K562 (cell line): Measurements from ENCODE around the gene TBC1D1. TPM values are rescaled to one million over a fixed set of nuclear protein-coding genes. Genes with fewer than 3 reads are reported as not detected.

Experiments
- ATAC-seq: fragments of 200-7000 bp; cut with Tn5 transposase; 3 replicates; pipeline ENCODE4 v1.9.1; 2020; ENCODE audit warnings: moderate library complexity
- BruUV-seq: library from RNA; stranded (reverse); fragments of 400-500 nt; replicated peaks from 2 replicates; lab custom pipeline; 2021; lab: Mats Ljungman, UMichigan
- CTCF ChIA-PET: fragments of 300-600 bp; formaldehyde crosslinking; extraction: SDS; loops from one replicate; lab custom pipeline; 2021; ENCODE audit warnings: low intra/inter-chr PET ratio; lab: Yijun Ruan, JAX
- POLR2A ChIA-PET: fragments of 300-600, 350-650 bp; sonication (Branson Sonifier 250); formaldehyde crosslinking; extraction: SDS; loops from one replicate; lab custom pipeline; 2021; ENCODE audit warnings: antibody characterized with exemption, inconsistent platforms; lab: Yijun Ruan, JAX
- DNase-seq, 4 experiments: peaks; one replicate each; pipeline versions ENCODE4 v3.0.0 to v3.0.0-alpha.2; 2011 to 2018; ENCODE audit warnings: low spot score in 3 of 4, mixed read lengths in 3 of 4; ENCODE audit errors: extremely low read depth in 1 of 4
- FAIRE-seq: peaks from 2 replicates; lab custom pipeline; 2011; peaks lifted over from hg19 to GRCh38; lab: Jason Lieb, UNC
- H2AFZ ChIP-seq: 2 replicates; pipeline ENCODE4 v1.6.0; 2011; ENCODE audit warnings: low read depth, low read length, control low read depth, inconsistent platforms
- H3K27ac ChIP-seq: fragments of 200-600 bp; 3 replicates; pipeline ENCODE4 v1.8.0; 2011; ENCODE audit warnings: low read depth, mild to moderate bottlenecking, control low read depth, inconsistent platforms, low read length, moderate library complexity, mixed read lengths; ENCODE audit errors: extremely low read depth
- H3K27me3 ChIP-seq, 2 experiments: fragments of 300-600 bp in 1 of 2; 2 replicates in 1 of 2; 3 replicates in 1 of 2; pipeline versions ENCODE4 v1.6.0 to v1.8.0; 2011; ENCODE audit warnings: inconsistent platforms in 2 of 2, low read length in 2 of 2, mild to moderate bottlenecking in 1 of 2, mixed read lengths in 1 of 2, moderate library complexity in 1 of 2; ENCODE audit not compliant: control insufficient read depth in 2 of 2, insufficient read depth in 2 of 2
- H3K36me3 ChIP-seq: fragments of 300-600 bp; 3 replicates; pipeline ENCODE4 v1.8.0; 2011; ENCODE audit warnings: mild to moderate bottlenecking, low read length, inconsistent platforms; ENCODE audit not compliant: control insufficient read depth, insufficient read depth
- H3K4me1 ChIP-seq, 2 experiments: fragments of 200-600 bp in 1 of 2; replicated peaks in 1 of 2; 2 replicates in 1 of 2; 3 replicates in 1 of 2; pipeline versions ENCODE4 v1.5.1 to v1.8.0; 2011; ENCODE audit warnings: inconsistent platforms in 2 of 2, low read length in 2 of 2, mild to moderate bottlenecking in 1 of 2, mixed read lengths in 1 of 2, moderate library complexity in 1 of 2; ENCODE audit not compliant: control insufficient read depth in 2 of 2, insufficient read depth in 2 of 2
- H3K4me2 ChIP-seq: 2 replicates; pipeline ENCODE4 v1.6.1; 2011; ENCODE audit warnings: low read length, control low read depth, inconsistent platforms, mixed read lengths; ENCODE audit not compliant: insufficient read depth
- H3K4me3 ChIP-seq: fragments of 200-600 bp; sonication (generic), shearing (Covaris generic); 2 replicates; pipeline ENCODE4 v1.5.1; 2016; ENCODE audit warnings: control low read depth, inconsistent platforms
- H3K79me2 ChIP-seq: fragments of 200-600 bp; 3 replicates; pipeline ENCODE4 v1.8.0; 2011; ENCODE audit warnings: low read length, inconsistent platforms; ENCODE audit not compliant: control insufficient read depth, insufficient read depth
- H3K9ac ChIP-seq, 2 experiments: 2 replicates each; pipeline versions ENCODE4 v1.6.0 to v1.6.1; 2011; ENCODE audit warnings: low read depth in 2 of 2, low read length in 2 of 2, control low read depth in 1 of 2, inconsistent platforms in 1 of 2, mild to moderate bottlenecking in 1 of 2, mixed read lengths in 1 of 2; ENCODE audit not compliant: insufficient read depth in 1 of 2
- H3K9me1 ChIP-seq: one replicate; pipeline ENCODE4 v1.6.0; 2011; ENCODE audit warnings: inconsistent platforms, mild to moderate bottlenecking, low read length, moderate library complexity; ENCODE audit not compliant: control insufficient read depth, insufficient read depth
- H3K9me3 ChIP-seq: replicated peaks from 2 replicates; pipeline ENCODE4 v1.5.1; 2011; ENCODE audit warnings: low read depth, low read length, inconsistent platforms; ENCODE audit not compliant: control insufficient read depth, insufficient read depth
- H4K20me1 ChIP-seq: replicated peaks from 2 replicates; pipeline ENCODE4 v1.6.1; 2011; ENCODE audit warnings: low read length, inconsistent platforms, mixed read lengths; ENCODE audit not compliant: control insufficient read depth, insufficient read depth
- BCLAF1 ChIP-seq, 2 experiments: fragments of 450-650 bp in 1 of 2; IDR thresholded peaks; 2 replicates each; pipeline ENCODE4 v1.6.1; 2011 to 2017; ENCODE audit warnings: low read depth in 2 of 2, antibody characterized with exemption in 1 of 2, borderline replicate concordance in 1 of 2, low read length in 1 of 2, mild to moderate bottlenecking in 1 of 2, mixed read lengths in 1 of 2; ENCODE audit not compliant: control insufficient read depth in 1 of 2
- ELK1 ChIP-seq: sonication (generic); formaldehyde crosslinking; IDR thresholded peaks from 2 replicates; pipeline ENCODE4 v1.8.1; 2022; ENCODE audit warnings: missing genetic modification reagents
- TOE1 ChIP-seq, 2 experiments: fragments of 450-650 bp in 1 of 2; sonication (generic) in 1 of 2; formaldehyde crosslinking in 1 of 2; IDR thresholded peaks; 2 replicates each; pipeline versions ENCODE4 v1.7.1 to v1.8.0; 2016 to 2022; ENCODE audit warnings: borderline replicate concordance in 2 of 2, mild to moderate bottlenecking in 2 of 2, antibody characterized with exemption in 1 of 2, inconsistent platforms in 1 of 2, low read depth in 1 of 2, missing genetic modification reagents in 1 of 2, moderate library complexity in 1 of 2
- ZFX ChIP-seq: sonication (generic); formaldehyde crosslinking; IDR thresholded peaks from 2 replicates; pipeline ENCODE4 v1.8.0; 2022; ENCODE audit warnings: mild to moderate bottlenecking, missing genetic modification reagents, moderate library complexity
- ZNF398 ChIP-seq: fragments of 250-450 bp; sonication (Bioruptor Pico); IDR thresholded peaks from 2 replicates; pipeline ENCODE4 v1.8.0; 2021; ENCODE audit warnings: moderate library complexity, mild to moderate bottlenecking, inconsistent platforms
- ZNF518B ChIP-seq: fragments of 250-450 bp; sonication (Bioruptor Pico); IDR thresholded peaks from 2 replicates; pipeline ENCODE4 v1.5.0; 2021; ENCODE audit warnings: mild to moderate bottlenecking, moderate library complexity
- WGBS: fragments of 100-300 bp; shearing (Covaris generic); methylation state at CpG from one replicate; pipeline ENCODE4 v1.1.6; 2016; ENCODE audit warnings: low coverage, mixed read lengths; ENCODE audit not compliant: insufficient coverage; ENCODE audit errors: missing lambda C conversion rate; 5-methylcytosine and 5-hydroxymethylcytosine counted together
- in situ Hi-C: fragments of 300-500 bp; cut with MboI; formaldehyde crosslinking; loops from 4 replicates; pipeline ENCODE4 v1.15.0; 2018; ENCODE audit warnings: inconsistent platforms, mixed read lengths
- intact Hi-C: fragments of 100-400 bp; cut with micrococcal nuclease; formaldehyde crosslinking; loops from 2 replicates; pipeline ENCODE4 v1.14.2; 2022
- polyA plus RNA-seq, 8 experiments: library from polyadenylated mRNA; depleted of rRNA in 4 of 8; stranded (reverse) in 5 of 8; unstranded in 3 of 8; fragments of >200 nt; fragmentation: Nextera tagmentation in 2 of 8; fragmentation: Illumina TruSeq in 1 of 8; extraction: Ambion mirVana in 2 of 8; extraction: Trizol in 1 of 8; gene quantifications; 2 replicates each; pipeline versions ENCODE4 v1.2.1 to v1.2.3, GENCODE V29; 2011 to 2014; ENCODE audit warnings: inconsistent platforms in 1 of 8, missing spikeins in 1 of 8
- total RNA-seq, 7 experiments: library from RNA; depleted of rRNA in 6 of 7; stranded (reverse); fragments of >200 nt in 6 of 7; fragmentation: Illumina TruSeq in 2 of 7; extraction: Trizol in 2 of 7; gene quantifications; 2 replicates each; pipeline versions ENCODE4 v1.2.1 to v1.2.3, GENCODE V29; 2011 to 2021; ENCODE audit warnings: low replicate concordance in 1 of 7

The TBC1D1 gene
- total and polyA plus RNA-seq, 9 of the 15 experiments (the other 6 are each of a cell fraction or from before 2014, with no cell fraction given) = 0.59 to 14.2 (median 8.8) TPM

- H3K36me3 ChIP-seq = no peaks in the 10 kb centered on the region
- ChIA-PET POLR2A (interaction anchor here (0.8 to 1.1 kb wide), 3 partner anchors 16 to 564 kb away, joined by 3 to 4 read pairs (median 3); no protein-coding TSS in a partner anchor), CTCF (no interaction called here)
- DNase-seq (no peak), FAIRE-seq (no peak), ATAC-seq (no peak)
- 11% methylated on average over 4 of the region's 4 CpGs for WGBS
- H3K4me2 ChIP-seq = no peak overlapping the region
- in situ Hi-C loops (loop anchor here (25.0 kb wide), 1 partner anchor 1079 kb away; no protein-coding TSS in a partner anchor), intact Hi-C loops (no loop called here)
- BruUV-seq = no TSS peak
- H3K27me3 ChIP-seq = peaks cover 6 to 35% of the 10 kb centered on the region in 2 experiments; a peak in 3 of 5 replicates
- H3K9me1 ChIP-seq = no peaks in the 10 kb centered on the region
- no peaks in the 10 kb centered on the region for H3K9me3 ChIP-seq
- H3K4me3 ChIP-seq = no peak overlapping the region
- H3K27ac ChIP-seq = no peak overlapping the region
- no peaks in the 10 kb centered on the region for H3K79me2 ChIP-seq
- peaks cover 0 to 5% of the 10 kb centered on the region in 2 experiments; a peak in 1 of 5 replicates for H3K4me1 ChIP-seq
- no peaks in the 10 kb centered on the region for H4K20me1 ChIP-seq
- no peak overlapping the region for H3K9ac ChIP-seq
- no peak overlapping the region for H2AFZ ChIP-seq
- no peak for TF ChIP-seq ZFX
- TF ChIP-seq ZNF518B (CRISPR knock-in tag) = no peak
- no peak for TF ChIP-seq ELK1 (CRISPR knock-in tag)
- TF ChIP-seq TOE1 (IDR thresholded peaks at IDR 0.05; ENCODE audit: borderline replicate concordance) = no peak
- no peak for TF ChIP-seq TOE1 (CRISPR knock-in tag; IDR thresholded peaks at IDR 0.05; ENCODE audit: borderline replicate concordance, low read depth)
- no peak for TF ChIP-seq BCLAF1 (IDR thresholded peaks at IDR 0.05; ENCODE audit: borderline replicate concordance in 1 of 2, control insufficient read depth in 1 of 2, low read depth in 2 of 2, low read length in 1 of 2)
- TF ChIP-seq ZNF398 (CRISPR knock-in tag) = no peak
Observed at GRCh38 chr4:38058151-38058550, 167.3 kb downstream of the TBC1D1 start.
